ENCODE results near the gene SRD5A3.

The SRD5A3 gene

GRCh38 chr4:55395529-55396307, 49.7 kb downstream of the SRD5A3 start, which contains the start of gene TMEM165:
TSS of gene TMEM165 (plus strand) at chr4:55395957. CDS start at chr4:55396190, 233 bp downstream.
- TF ChIP-seq CTCF (IDR thresholded peaks at IDR 0.05; ENCODE audit: control insufficient read depth, extremely low read depth, insufficient read depth): no peak
- peak within 1 kb of the TSS; percentile 61 for H3K4me3 ChIP-seq (ENCODE audit: low read depth, low read length)
- DNase-seq (ENCODE audit: low read depth): peak; percentile 62

GRCh38 chr4:55396308-55397125, 50.5 kb downstream of the SRD5A3 start:
- H3K4me3 ChIP-seq (ENCODE audit: low read depth, low read length): peak overlapping the region; percentile 61
- DNase-seq (ENCODE audit: low read depth): no peak
- TF ChIP-seq CTCF (IDR thresholded peaks at IDR 0.05; ENCODE audit: control insufficient read depth, extremely low read depth, insufficient read depth): no peak

GRCh38 chr4:55397126-55397436, 51.0 kb downstream of the SRD5A3 start:
- no peak for TF ChIP-seq CTCF (IDR thresholded peaks at IDR 0.05; ENCODE audit: control insufficient read depth, extremely low read depth, insufficient read depth)
- peak overlapping the region; percentile 61 for H3K4me3 ChIP-seq (ENCODE audit: low read depth, low read length)
- DNase-seq (ENCODE audit: low read depth): no peak

- peak overlapping the region; percentile 61 for H3K4me3 ChIP-seq (ENCODE audit: low read depth, low read length)
- no peak for TF ChIP-seq CTCF (IDR thresholded peaks at IDR 0.05; ENCODE audit: control insufficient read depth, extremely low read depth, insufficient read depth)
- DNase-seq (ENCODE audit: low read depth): no peak
These were observed 51.7 kb downstream of the SRD5A3 start for GRCh38 chr4:55397520-55398321.

GRCh38 chr4:55398461-55398860, 52.4 kb downstream of the SRD5A3 start:
- H3K4me3 ChIP-seq (ENCODE audit: low read depth, low read length): peak overlapping the region; percentile 61
- no peak for TF ChIP-seq CTCF (IDR thresholded peaks at IDR 0.05; ENCODE audit: control insufficient read depth, extremely low read depth, insufficient read depth)
- DNase-seq (ENCODE audit: low read depth): no peak

- peak overlapping the region; percentile 61 for H3K4me3 ChIP-seq (ENCODE audit: low read depth, low read length)
- DNase-seq (ENCODE audit: low read depth): no peak
- TF ChIP-seq CTCF (IDR thresholded peaks at IDR 0.05; ENCODE audit: control insufficient read depth, extremely low read depth, insufficient read depth): no peak
These were observed 52.9 kb downstream of the SRD5A3 start for GRCh38 chr4:55398966-55399365.

Measured in LNCaP clone FGC (cell line).